ENCODE results near the gene ANKRD55. TPM values are rescaled to one million over a fixed set of nuclear protein-coding genes. Genes with fewer than 3 reads are reported as not detected.

Gene ANKRD55
- total RNA-seq, 4 donors from 2014 or later: not detected

DNA sequence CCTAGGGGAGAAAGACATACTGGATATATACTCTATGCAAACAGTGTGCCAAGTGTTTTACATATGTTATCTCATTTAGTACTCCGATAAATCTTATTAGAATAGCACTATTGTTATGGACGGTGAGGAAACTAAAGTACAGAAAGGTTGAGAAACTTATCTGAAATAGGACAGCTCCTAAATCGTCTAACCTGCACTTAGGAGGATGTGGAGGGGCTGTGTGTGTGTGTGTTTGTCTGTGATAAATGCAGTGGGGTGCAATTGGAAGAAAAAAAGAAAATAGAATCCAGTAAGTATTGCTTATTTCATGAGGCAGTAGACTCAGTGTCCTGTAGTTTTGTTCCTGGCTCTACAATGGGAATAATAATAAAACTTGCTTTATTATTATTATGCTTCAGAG, 131.9 kb downstream of the ANKRD55 start:
- Histone ChIP-seq H3K4me3 (no peak overlapping the region), H3K36me3 (no peaks in the 10 kb centered on the region), H3K4me1 (peaks cover 0 to 31% (median 12%) of the 10 kb centered on the region in 4 donors), H3K27me3 (no peaks in the 10 kb centered on the region), H3K27ac (no peak overlapping the region), H3K9me3 (no peaks in the 10 kb centered on the region)
- DNase-seq (ENCODE audit: low spot score in 2 of 2): no peak
- WGBS, 2 donors: 90 to 95% methylated on average over 3 of the region's 3 CpGs
- TF ChIP-seq POLR2A (IDR thresholded peaks at IDR 0.05) (no peak), EP300 (IDR thresholded peaks at IDR 0.05) (no peak)
- TF ChIP-seq, protein P1, sequence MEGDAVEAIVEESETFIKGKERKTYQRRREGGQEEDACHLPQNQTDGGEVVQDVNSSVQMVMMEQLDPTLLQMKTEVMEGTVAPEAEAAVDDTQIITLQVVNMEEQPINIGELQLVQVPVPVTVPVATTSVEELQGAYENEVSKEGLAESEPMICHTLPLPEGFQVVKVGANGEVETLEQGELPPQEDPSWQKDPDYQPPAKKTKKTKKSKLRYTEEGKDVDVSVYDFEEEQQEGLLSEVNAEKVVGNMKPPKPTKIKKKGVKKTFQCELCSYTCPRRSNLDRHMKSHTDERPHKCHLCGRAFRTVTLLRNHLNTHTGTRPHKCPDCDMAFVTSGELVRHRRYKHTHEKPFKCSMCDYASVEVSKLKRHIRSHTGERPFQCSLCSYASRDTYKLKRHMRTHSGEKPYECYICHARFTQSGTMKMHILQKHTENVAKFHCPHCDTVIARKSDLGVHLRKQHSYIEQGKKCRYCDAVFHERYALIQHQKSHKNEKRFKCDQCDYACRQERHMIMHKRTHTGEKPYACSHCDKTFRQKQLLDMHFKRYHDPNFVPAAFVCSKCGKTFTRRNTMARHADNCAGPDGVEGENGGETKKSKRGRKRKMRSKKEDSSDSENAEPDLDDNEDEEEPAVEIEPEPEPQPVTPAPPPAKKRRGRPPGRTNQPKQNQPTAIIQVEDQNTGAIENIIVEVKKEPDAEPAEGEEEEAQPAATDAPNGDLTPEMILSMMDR (IDR thresholded peaks at IDR 0.05): no peak

GRCh38 chr5:56100439-56101176, 132.5 kb downstream of the ANKRD55 start:
- Histone ChIP-seq H3K9me3 (no peaks in the 10 kb centered on the region), H3K4me1 (peaks cover 0 to 31% (median 12%) of the 10 kb centered on the region in 4 donors), H3K4me3 (no peak overlapping the region), H3K27me3 (no peaks in the 10 kb centered on the region), H3K36me3 (no peaks in the 10 kb centered on the region), H3K27ac (peak overlapping the region in 1 of 4 donors; percentile 26)
- 67 to 79% methylated on average over 3 of the region's 3 CpGs for WGBS, 2 donors
- TF ChIP-seq POLR2A (IDR thresholded peaks at IDR 0.05) (no peak), EP300 (IDR thresholded peaks at IDR 0.05) (no peak)
- TF ChIP-seq, protein P1 (IDR thresholded peaks at IDR 0.05): no peak
- DNase-seq (ENCODE audit: low spot score in 2 of 2): no peak

GRCh38 chr5:56099346-56099745, 133.8 kb downstream of the ANKRD55 start:
- Histone ChIP-seq H3K4me3 (no peak overlapping the region), H3K9me3 (no peaks in the 10 kb centered on the region), H3K36me3 (no peaks in the 10 kb centered on the region), H3K27ac (peak overlapping the region in 1 of 4 donors; percentile 9), H3K4me1 (peaks cover 0 to 31% (median 12%) of the 10 kb centered on the region in 4 donors), H3K27me3 (no peaks in the 10 kb centered on the region)
- DNase-seq (ENCODE audit: low spot score in 2 of 2): peak in 1 of 2 donors; percentile 33
- 22 to 28% methylated on average over 2 of the region's 2 CpGs for WGBS, 2 donors
- TF ChIP-seq, protein P1 (IDR thresholded peaks at IDR 0.05): no peak
- TF ChIP-seq EP300 (IDR thresholded peaks at IDR 0.05): peak in 1 of 2 donors; percentile 59

- no peaks in the 10 kb centered on the region for H3K36me3 ChIP-seq
- H3K4me3 ChIP-seq: no peak overlapping the region
- no peak for DNase-seq (ENCODE audit: low spot score in 2 of 2)
- peaks cover 0 to 31% (median 12%) of the 10 kb centered on the region in 4 donors for H3K4me1 ChIP-seq
- TF ChIP-seq EP300 (IDR thresholded peaks at IDR 0.05) (no peak), POLR2A (IDR thresholded peaks at IDR 0.05) (no peak)
- TF ChIP-seq, protein P1 (IDR thresholded peaks at IDR 0.05): no peak
- H3K9me3 ChIP-seq: no peaks in the 10 kb centered on the region
- H3K27me3 ChIP-seq: no peaks in the 10 kb centered on the region
- no peak overlapping the region for H3K27ac ChIP-seq
- WGBS, 2 donors: 83 to 86% methylated on average over 3 of the region's 3 CpGs
Observed at GRCh38 chr5:56097055-56097454, 136.1 kb downstream of the ANKRD55 start.

GRCh38 chr5:56095579-56096102, 137.5 kb downstream of the ANKRD55 start:
- Histone ChIP-seq H3K27me3 (no peaks in the 10 kb centered on the region), H3K36me3 (no peaks in the 10 kb centered on the region), H3K9me3 (no peaks in the 10 kb centered on the region), H3K27ac (no peak overlapping the region), H3K4me1 (peaks cover 0 to 32% (median 12%) of the 10 kb centered on the region in 4 donors), H3K4me3 (no peak overlapping the region)
- DNase-seq (ENCODE audit: low spot score in 2 of 2): no peak
- TF ChIP-seq EP300 (IDR thresholded peaks at IDR 0.05) (no peak), POLR2A (IDR thresholded peaks at IDR 0.05) (no peak)
- TF ChIP-seq, protein P1 (IDR thresholded peaks at IDR 0.05): no peak
- WGBS, 2 donors: 78 to 82% methylated on average over 3 of the region's 3 CpGs

All from tibial nerve (tissue), 4 donors.